Measurements from ENCODE around the gene MBP. TPM values are rescaled to one million over a fixed set of nuclear protein-coding genes. Genes with fewer than 3 reads are reported as not detected.

MBP gene
- total and polyA plus RNA-seq, 2 donors (not counting 3 experiments of a cell fraction or from before 2014, with no cell fraction given), result 1.7 to 2.3 TPM

DNA sequence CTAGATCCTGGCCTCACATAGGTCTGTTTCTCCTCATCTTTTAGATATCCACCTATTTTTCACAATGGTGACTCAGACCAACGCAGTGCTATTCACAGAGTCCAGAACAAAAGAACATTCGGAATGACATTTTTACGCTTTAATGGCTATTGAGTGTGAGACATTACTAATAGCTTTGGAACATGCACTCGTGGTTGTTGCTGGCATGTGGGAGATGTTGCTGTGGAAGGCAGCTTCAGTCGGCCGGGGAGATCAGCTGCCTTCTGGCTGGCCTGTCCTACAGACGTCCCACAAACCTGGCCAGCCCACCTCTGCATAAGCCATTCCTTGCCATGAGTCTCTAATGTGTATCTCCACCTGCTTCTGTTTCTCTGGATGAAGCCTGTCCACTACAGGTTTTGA is 3.4 kb downstream of the MBP start:
- Histone ChIP-seq H3K9me1 (replicated peaks; ENCODE audit: control insufficient read depth, extremely low read depth, insufficient read depth, low read length) (no peaks in the 10 kb centered on the region), H2AFZ (ENCODE audit: low read depth, low read length) (no peak overlapping the region), H3K9me3 (replicated peaks; ENCODE audit: control insufficient read depth, insufficient read depth, low read length) (no peaks in the 10 kb centered on the region), H3K4me1 (ENCODE audit: control insufficient read depth, extremely low read depth, insufficient read depth, low read length) (peaks cover 16% of the 10 kb centered on the region), H3K9ac (replicated peaks; ENCODE audit: extremely low read depth, insufficient read depth, low read length) (no peak overlapping the region), H3K36me3 (ENCODE audit: control insufficient read depth in 2 of 2, extremely low read depth in 1 of 2, insufficient read depth in 2 of 2, low read length in 2 of 2) (no peaks in the 10 kb centered on the region), H3K4me3 (replicated peaks in 1 of 3; ENCODE audit: insufficient read depth in 1 of 3, low read depth in 1 of 3, low read length in 3 of 3) (no peak overlapping the region), H4K20me1 (replicated peaks; ENCODE audit: control insufficient read depth, extremely low read depth, insufficient read depth, low read length) (no peaks in the 10 kb centered on the region), H3K79me2 (ENCODE audit: control insufficient read depth, insufficient read depth, low read length) (no peaks in the 10 kb centered on the region), H3K27me3 (ENCODE audit: control insufficient read depth in 2 of 2, insufficient read depth in 2 of 2, low read length in 2 of 2) (peaks cover 4 to 28% of the 10 kb centered on the region in 2 experiments), H3K27ac (ENCODE audit: insufficient read depth, low read depth, low read length) (no peak overlapping the region), H3K4me2 (ENCODE audit: insufficient read depth, low read length) (no peak overlapping the region)
- DNase-seq (ENCODE audit: low read depth, low spot score), result no peak
- dilution Hi-C loops (cut with MboI; ENCODE audit: extremely low pct_ligation_motif_present, low sequenced_read_pairs), result no loop called here
- BruUV-seq (replicated peaks), result no TSS peak
- CTCF ChIA-PET, result interaction anchor here (0.6 to 3.2 kb wide), 3 partner anchors 72 to 129 kb away, joined by 3 to 8 read pairs (median 4); no protein-coding TSS in a partner anchor
- TF ChIP-seq FOS (IDR thresholded peaks at IDR 0.05; ENCODE audit: borderline replicate concordance, insufficient read depth, low read length) (no peak), EZH2 (IDR thresholded peaks at IDR 0.05; ENCODE audit: borderline replicate concordance, low read depth, low read length, severe bottlenecking) (no peak), MYC (IDR thresholded peaks at IDR 0.05; ENCODE audit: low read depth, low read length) (no peak), GATA2 (IDR thresholded peaks at IDR 0.05; ENCODE audit: insufficient read depth, insufficient read length, low read depth, low read length) (no peak), MAX (IDR thresholded peaks at IDR 0.05; ENCODE audit: insufficient read depth, insufficient read length) (no peak), POLR2A (IDR thresholded peaks at IDR 0.05; ENCODE audit: low read depth, low read length) (no peak)
- TF ChIP-seq, protein P1, sequence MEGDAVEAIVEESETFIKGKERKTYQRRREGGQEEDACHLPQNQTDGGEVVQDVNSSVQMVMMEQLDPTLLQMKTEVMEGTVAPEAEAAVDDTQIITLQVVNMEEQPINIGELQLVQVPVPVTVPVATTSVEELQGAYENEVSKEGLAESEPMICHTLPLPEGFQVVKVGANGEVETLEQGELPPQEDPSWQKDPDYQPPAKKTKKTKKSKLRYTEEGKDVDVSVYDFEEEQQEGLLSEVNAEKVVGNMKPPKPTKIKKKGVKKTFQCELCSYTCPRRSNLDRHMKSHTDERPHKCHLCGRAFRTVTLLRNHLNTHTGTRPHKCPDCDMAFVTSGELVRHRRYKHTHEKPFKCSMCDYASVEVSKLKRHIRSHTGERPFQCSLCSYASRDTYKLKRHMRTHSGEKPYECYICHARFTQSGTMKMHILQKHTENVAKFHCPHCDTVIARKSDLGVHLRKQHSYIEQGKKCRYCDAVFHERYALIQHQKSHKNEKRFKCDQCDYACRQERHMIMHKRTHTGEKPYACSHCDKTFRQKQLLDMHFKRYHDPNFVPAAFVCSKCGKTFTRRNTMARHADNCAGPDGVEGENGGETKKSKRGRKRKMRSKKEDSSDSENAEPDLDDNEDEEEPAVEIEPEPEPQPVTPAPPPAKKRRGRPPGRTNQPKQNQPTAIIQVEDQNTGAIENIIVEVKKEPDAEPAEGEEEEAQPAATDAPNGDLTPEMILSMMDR (IDR thresholded peaks at IDR 0.05; ENCODE audit: extremely low read depth in 1 of 2, insufficient read depth in 1 of 2, low read depth in 1 of 2, low read length in 2 of 2), result no peak
- intact Hi-C loops (cut with micrococcal nuclease), result no loop called here
- no peak for FAIRE-seq
- POLR2A ChIA-PET, result no interaction called here

Data from endothelial cell of umbilical vein (primary cell).